Islet of Langerhans (tissue), 1 donor: Measurements from ENCODE around the gene PTPRJ.
"Not testable (repeated sequence)": the region's sequence is repeated elsewhere in the genome, so short reads cannot be mapped to it uniquely, and the experiment has no call there.

ENCODE experiments used
- FAIRE-seq: peaks from one replicate; lab custom pipeline; 2011; peaks lifted over from hg19 to GRCh38; lab: Jason Lieb, UNC

Gene PTPRJ

DNA sequence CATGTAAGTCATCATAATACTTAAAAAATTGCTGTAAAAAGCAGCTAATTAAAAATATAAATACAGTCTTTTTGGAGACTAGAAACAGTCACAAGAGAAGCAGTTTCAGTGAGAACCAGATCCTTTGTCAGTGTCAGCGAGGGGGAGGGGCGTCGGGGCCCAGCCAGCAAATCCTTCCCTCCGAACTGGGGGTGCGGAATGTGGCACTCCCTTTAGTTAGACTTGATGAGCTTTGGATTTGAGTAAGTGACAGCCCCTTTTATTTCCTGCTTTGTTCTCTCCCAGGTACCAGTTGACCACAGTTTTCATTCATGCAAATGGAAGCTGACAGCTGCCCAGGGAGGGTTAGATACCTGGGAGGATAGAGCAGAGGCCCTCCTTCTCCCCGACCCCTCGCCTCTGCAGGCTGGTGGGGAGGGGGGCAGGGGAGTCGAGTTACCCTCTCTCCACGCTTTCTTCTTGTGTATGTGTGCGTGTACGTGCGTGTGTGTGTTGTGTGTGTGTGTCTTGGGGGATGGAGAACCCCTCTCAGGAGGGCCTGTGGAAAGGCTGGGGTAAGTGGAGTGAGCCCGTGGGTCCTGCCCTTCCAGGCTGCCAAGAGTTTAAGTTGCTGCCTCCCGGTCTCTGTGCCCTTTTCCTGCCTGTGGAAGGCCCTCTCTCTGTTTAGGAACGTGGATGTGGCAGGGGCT lies 38.3 kb downstream of the PTPRJ start:
- no peak for FAIRE-seq

DNA sequence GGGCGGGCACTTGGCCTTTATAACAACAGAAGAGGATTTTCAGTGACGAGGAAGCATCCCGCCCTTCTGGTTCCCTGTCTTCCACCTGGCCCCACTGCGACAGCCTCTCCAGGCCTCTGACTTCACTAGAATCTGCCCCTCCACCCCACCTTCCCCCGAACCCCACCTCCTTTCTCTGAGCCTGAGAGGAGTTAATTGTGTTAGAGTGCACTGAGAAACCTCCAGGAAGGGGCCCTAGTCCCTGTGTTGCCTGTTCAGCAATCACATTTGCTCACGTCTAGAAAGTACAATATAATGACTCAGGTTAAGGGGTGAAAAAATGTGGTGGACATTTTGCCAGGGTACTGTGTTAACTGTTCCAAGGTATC lies 38.8 kb downstream of the PTPRJ start:
- no peak for FAIRE-seq

DNA sequence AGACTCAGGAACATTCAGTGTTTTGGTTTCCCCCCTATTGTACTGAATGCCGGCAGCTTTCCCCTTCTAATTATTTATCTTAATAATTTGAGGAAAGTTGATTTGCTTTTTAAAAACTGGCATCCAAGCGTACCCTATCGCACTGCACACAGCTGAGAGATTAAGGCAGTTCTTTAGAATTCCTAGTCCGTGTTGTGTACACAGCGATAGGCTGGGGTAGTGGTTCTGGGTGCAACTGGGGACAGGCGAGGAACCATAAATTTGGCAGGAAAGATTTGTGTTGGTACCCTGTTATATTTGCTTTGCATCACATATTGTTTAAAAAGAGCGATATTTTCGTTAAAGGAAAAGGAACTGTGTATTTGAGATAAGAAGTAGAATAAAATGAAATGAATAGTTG lies 39.2 kb downstream of the PTPRJ start:
- FAIRE-seq, result no peak

DNA sequence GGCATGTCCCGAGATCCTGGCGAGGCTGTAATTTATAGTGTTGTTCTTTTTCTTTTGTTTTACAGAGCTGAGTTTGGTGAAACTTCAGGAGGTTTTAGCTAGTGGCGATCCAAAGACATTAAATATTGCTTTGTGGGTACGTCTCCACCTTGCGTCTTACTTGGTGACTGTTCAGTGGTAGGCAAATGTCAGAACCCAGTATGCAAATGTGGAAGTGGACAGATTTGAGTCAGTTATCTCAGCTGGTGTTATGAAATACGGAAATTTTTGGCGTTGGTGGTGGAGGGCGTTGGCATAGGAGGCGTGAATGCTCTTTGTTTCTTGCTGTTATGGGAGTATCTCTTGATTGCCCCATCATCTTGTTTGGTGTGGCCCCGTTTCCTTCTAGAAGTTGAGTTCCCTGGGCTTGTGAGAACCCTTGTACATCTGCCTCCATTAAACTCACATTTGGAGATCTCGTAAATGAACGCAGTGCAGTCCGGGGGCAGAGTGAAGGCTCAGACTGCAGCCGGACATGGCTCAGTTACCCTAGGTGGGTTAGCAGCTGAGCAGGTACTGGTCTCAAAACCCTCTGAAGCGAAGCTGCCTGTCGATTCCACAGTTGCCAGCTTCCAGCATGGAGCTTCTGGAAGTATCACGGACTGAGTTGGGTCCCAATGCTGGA lies 39.9 kb downstream of the PTPRJ start:
- no peak for FAIRE-seq

DNA sequence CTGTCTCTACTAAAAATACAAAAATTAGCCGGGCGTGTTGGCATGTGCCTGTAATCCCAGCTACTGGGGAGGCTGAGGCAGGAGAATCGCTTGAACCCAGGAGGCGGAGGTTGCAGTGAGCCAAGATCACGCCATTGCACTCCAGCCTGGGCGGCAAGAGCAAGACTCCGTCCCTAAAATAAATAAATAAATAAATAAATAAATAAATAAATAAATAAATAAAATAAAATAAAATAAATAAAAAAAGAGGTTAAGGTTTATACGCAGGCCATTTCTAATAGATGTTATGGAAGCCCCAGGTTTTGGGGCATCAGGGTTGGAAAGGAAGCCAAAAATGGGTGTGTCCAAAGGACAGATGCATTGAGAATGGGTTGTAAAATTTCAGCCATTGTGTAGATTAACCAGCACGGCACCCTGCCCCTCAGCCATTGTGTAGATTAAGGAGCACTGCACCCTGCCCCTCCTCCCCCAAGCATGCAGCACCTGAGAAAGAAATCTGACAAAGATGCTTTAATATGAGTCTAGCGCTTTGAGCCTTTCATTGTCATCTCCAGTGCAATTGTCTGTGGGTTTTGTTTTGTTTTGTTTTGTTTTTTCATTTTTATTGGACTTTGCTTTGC lies 41.0 kb downstream of the PTPRJ start:
- not testable (repeated sequence) for FAIRE-seq

DNA sequence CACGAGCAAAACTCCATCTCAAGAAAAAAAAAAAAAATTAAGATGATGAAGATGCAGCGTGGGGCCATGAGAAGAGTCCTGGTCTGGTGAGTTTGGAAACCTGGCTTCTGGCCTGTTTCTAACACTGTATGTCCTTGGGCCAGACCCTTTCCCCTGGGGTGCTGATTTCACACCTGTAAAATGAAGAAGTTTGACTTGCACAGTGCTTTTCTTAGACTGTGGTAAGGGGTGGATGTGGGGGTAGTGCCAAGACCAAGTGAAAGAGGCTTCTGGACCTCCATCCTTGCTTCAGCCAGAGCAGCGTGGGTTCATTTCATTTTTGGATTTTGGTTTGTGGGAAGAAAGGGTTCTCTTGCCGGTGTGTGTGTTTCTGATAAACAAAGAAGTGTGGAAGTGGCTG lies 42.1 kb downstream of the PTPRJ start:
- no peak for FAIRE-seq

DNA sequence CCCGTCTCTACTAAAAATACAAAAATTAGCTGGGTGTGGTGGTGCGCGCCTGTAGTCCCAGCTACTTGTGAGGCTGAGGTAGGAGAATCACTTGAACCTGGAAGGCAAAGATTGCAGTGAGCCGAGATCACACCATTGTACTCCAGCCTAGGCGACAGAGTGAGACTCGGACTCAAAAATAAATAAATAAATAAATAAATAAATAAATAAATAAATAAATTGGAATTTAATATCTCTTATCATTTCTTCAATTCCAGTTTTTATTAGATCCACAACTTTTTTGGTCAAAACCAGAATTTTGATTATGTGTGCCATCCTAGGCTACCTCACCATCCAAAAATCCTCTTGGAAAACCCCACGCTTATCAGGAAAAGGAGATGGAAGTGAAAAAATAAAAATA lies 43.2 kb downstream of the PTPRJ start:
- not testable (repeated sequence) for FAIRE-seq

DNA sequence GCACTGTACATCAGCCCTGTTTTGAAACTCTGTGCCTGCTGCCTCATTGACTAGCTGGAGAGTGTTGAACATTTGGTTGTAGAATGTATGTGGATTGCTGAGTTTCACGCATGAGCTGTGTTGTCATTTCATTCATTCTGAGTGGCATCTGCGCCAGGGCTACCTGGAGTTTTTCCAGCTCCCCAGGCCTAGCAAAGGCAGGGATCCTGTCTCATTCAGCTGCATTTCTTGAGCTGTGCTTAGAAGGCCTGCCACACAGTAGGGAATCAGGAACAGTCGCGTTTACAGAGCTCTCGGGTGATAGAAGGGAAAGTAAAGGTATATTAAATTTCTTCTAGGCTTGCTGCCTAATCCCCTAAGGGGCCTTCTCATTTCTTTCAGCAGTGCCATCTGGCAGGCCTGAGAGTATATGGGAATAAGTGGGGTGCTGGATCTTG lies 44.3 kb downstream of the PTPRJ start:
- FAIRE-seq, result no peak

DNA sequence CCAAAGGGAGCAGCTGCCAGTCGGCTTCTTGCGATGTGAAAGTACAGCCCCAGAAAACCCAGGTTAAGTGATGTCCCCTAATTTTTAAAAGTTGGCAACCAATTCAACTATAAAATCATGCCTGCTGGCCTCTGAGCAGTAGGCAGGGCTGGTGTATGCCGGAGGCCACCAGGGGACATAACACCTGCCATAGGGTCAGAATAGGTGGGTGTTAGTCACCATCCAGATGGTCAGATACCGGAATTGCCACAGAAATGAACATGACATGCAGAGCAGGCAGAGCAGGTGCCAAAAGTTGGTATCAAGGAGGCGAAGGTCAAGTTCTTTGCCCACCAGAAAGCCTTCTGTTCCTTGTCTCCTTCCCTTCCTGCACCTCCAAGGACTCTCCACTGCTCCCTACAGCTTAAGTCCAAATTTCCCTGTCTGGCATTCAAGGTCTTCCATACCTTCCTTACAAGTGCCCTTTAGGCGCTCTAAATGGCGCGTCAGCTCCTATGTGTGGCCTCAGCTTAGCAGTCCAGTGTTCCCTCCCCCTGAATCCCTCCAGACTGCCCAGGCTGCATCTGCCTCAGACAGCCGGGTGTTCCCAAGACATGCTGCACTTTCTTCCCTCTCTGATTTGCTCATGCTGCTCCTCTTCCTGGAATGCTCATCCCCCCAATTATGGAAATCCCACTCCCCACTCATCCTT lies 45.1 kb downstream of the PTPRJ start:
- FAIRE-seq, result no peak

DNA sequence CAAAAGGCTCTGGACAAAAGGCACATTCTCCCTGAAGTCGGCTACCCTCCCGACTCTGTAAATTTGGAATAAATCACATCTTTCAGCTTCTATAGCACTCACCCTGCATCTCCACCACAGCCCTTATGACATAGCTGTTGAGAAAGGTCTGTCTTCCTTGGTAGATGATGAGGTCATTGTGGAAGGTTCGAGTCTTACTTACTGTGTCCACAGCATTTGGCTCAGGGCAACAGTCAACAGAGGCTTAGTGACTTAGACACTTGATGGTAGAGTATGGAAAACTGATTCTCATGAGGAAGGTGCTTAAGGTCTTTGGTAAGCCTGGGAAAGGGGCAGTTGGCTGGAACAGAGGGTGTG lies 45.6 kb downstream of the PTPRJ start:
- FAIRE-seq, result no peak

DNA sequence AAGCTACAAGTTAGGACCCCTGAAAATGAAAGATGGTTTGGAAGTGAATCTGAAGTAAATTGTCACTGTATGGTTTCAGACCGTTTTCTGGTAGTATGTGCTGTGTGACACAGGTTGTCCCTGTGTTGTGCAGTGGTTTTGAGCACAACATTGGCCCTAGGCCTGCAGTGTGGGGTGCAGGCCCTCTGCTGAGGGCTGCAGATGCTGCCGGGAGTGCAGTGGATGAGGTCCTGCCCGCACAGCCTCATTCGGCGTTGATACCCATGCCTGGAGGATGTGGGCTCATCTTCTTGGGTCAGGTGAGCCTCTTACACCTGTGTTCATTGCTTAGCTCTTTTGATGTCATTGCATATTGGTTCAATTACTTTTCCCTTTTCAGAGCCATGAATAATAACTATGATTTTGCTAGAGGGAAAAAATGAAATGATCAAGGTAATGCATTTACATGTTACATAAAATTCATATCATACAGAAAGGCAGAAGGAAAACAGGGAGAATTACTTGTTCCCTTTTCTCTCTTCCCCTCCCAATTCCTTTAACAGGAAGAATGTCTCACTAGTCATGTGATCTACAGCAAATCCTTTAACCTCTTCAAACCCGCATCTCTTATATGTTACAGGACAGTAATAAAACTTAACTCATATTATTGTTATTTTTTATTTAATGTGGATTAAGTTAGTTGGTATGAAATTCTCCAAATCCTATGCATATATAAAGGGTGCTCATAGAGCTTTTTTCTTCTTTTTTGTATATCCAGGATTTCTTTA lies 48.7 kb downstream of the PTPRJ start:
- FAIRE-seq, result no peak

DNA sequence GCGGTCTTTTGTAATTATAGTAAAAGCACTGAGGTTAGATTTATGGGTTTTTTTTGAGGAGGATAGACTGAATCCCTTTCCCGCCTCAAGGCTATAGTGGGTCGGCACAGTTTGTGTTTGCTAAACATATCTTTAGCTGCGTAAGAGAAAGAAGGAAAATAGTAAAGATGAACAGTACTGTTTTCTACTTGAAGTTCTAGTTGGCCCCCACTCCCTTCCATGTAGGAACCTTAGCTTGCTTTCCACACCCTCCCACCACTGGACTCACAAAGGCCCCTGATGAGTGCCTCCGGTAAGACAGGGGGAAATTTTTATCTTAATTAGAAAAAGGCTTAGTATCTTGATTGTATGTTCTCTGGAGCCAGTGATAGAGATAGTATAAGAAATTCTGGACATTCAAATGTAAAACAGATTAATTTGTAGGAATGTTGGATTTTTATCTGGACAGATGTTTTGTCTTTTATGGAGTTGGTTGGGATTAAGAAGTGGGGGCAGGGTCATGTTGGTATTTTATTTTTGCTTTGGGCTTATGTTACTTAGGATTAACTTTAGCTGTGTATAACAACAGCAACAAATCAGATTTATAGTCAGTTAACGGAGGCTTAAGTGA lies 49.4 kb downstream of the PTPRJ start:
- no peak for FAIRE-seq

DNA sequence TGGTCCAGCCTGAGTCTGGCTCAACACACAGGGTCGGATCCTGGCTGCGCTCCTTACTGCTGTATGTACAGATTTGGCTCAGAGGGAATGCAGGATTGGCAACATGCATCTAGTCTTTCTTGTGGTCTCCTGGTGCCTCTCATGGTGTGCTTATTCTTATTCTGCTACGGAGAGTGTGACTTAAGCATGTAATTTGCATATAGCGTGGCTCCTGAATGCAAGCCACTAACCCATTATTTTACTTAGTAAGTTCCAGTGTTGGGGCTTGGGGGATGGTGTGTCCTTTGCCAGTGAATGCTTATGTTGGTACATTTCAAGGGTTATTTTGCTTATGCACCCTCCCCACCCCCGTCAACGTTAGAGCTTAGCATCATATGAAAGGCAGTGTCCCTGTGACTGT lies 51.2 kb downstream of the PTPRJ start:
- no peak for FAIRE-seq

DNA sequence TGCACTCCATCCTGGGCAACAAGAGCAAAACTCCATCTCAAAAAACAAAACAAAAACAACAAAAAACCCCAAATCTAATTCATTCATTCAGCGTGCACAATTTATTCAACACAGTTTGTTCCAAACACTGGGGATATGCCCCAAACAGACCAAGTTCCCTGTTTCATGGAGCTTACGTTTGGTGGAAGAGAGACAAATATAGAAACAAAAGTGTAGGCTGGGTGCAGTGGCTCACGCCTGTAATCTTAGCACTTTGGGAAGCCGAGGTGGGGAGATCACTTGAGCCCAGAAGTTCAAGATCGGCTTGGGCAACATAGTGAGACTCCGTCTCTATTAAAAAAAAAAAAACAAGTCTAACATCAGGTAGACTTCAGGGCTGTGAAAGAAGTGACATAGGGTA lies 52.4 kb downstream of the PTPRJ start:
- FAIRE-seq, result no peak

DNA sequence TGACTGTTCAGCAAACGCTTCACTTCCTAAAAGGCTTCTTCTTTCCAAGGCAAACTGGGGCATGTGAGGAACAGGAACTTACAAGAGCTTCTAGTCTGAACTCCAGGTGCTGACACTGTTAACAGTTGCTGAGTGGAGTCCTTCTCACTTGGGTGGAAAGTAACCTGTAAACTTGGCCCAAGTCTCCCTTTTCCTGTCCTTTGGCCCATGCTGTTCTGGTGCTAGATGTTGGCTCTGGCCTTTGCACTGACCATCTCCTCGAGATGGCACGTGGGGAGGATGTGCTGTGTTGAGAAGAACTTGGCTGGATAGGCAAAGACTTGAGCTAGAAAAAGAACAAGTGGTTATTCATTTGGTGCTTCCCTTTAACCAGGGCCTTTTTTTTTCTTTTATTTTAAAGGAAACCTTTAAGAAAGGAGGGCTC lies 53.6 kb downstream of the PTPRJ start:
- no peak for FAIRE-seq

DNA sequence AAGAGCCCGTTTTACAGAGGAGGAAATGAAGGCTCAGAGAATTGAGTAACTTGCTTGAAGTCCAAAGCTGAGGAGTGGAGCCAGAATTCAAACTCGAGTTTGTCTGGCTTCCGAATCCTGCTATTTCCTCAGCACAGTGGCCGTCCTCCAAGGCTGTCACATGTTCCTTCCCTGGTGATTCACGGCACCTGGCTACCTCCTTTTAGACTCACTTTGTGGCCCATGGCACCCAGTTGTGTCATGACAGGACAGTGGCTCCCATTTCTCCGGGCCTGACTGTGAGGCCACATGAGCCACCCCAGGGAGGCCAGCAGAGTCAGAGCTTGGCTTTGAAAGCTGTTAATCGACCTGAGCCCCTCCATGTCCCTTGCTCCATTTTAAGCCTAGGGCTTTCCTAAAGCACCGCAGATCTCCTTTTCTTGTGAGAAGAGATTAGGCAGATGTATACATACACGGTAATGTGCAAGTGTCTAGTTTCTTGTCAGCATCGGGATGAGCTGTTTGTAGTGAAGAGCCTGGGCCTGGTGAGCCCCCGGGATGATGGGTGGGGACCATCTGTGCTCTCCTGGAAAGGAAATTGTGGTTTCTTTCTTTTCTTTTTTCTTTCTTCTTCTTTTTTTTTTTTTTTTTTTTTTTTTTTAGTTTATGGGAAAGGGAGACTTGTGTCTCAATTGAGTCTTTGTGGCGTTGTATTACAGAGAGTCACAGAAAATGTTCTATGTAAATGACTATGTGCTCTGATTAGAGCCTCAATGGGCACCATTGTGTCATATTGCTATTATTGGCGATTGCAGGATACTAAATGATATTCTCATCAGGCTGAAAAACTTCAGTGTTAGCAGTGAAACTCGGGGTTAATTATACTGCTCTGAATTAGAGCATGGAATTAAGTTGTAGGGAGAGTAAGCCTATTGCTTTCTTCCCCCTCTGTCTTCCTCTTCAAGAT lies 54.8 kb downstream of the PTPRJ start:
- no peak for FAIRE-seq

DNA sequence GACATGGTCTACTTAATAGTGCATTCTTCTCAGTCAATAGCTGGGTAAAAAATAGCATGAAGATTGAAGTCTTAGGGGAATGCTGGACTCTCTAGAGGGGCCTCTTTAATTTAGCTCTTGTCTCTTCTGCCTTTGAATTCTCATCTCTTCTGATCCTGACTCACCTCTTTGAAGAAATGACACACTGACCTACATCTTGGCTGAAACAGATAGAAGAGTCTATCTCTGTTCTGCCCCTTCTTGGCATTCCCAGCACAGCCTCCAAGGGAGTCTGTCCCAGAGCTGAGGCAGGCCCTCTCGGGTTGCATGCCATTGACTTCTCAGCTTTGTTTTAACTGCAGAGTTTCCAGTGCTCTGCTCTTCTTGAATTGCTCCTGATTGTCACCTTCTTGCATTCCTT lies 55.7 kb downstream of the PTPRJ start:
- no peak for FAIRE-seq

DNA sequence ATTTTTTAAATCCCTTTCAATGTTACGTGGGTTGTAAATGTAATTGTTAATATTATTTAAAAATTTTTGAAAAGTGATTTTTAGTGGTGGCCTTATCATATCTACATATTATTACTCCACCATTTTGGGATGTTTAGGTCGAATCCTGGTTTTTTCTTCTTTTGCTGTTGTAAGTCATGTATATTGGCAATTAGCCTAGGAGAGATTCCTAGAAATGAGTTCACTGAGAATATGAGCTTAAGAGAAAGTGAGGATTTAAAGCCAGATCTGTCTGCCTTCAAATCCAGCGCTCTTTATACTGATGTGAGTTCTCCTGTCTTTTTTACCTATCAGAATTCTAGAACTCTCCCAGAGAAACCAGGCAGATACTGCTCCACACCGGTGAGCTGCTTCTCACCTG lies 56.1 kb downstream of the PTPRJ start:
- FAIRE-seq, result no peak

DNA sequence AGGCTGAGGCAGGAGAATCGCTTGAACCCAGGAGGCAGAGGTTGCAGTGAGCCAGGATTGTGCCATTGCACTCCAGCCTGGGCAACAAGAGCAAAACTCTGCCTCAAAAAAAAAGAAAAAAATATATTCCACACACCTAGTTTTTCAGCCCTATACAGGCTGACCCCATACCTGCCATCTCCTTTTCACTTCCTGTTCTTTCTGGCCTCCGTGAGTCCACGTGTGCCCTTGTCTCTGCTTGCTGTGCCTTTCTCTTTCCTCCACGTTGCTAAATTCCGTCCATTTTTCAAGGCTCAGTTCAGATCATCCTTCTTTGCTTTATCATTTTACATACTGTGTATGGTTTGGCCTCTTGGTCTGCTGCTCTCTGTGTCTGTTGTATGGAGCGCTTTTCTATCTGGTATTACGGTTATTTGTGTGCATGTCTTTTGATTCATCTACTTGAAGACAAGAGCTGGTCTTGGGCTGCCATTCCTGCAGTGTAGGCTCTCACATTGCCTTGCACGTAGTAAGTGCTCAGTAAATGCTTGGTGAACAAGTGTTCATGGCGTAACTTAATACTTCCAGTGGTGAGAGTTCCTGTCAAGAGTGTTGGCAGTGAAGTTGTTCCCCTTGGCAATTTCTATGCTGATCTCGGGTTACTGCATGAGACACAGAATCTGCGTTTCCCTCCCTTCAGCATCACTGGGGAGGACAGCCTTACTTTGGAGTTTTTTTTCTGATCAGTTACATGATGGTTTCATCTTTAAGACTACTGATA lies 57.5 kb downstream of the PTPRJ start:
- FAIRE-seq, result no peak

DNA sequence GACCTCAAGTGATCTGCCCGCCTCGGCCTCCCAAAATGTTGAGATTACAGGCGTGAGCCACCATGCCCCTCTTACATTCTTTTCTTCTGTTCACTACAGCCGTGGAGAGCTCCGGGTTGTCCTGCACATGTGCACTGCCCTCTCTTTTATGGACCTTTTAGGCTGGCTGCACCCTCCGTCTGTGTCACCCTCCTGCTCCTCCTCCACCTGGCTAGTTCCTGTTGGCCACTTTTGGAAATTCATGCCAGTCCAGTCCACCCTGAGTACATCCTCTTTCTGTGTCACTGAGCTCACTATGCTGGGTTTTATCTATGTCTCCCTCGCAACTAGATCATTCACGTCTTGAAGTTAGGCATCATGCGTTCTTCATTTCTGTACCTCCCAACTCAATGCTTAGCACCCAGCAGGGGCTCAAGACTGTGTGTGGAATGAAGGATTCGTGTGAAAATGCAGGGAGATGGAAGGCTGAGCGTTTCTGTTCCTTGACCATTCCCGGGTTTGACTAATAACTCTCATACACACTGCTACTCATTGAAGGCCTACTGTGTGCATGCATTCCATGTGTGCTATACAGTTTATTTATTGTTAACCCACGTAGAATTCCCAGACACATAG lies 60.6 kb downstream of the PTPRJ start:
- FAIRE-seq, result no peak
